Adrenal gland (tissue), 12 donors: Measurements from ENCODE around the gene KIAA1671. TPM values are rescaled to one million over a fixed set of nuclear protein-coding genes. Genes with fewer than 3 reads are reported as not detected.

Source experiments
- DNase-seq, 7 donors: peaks; one replicate each; pipeline ENCODE4 v3.0.0-alpha.2; 2019 to 2020
- H3K27ac ChIP-seq, 5 donors: fragments of 200-600 bp; sonication (generic) in 4 of 5; 1 replicate in 3 of 5; 2 replicates in 2 of 5; pipeline versions ENCODE4 v1.5.1 to v1.8.0; 2016 to 2020; ENCODE audit warnings: mild to moderate bottlenecking in 1 of 5
- H3K27me3 ChIP-seq: fragments of 200-600 bp; 2 replicates; pipeline ENCODE4 v1.8.0; 2021
- H3K36me3 ChIP-seq, 2 donors: fragments of 200-600 bp; replicated peaks in 1 of 2; 1 replicate in 1 of 2; 2 replicates in 1 of 2; pipeline versions ENCODE4 v1.5.1 to v1.8.0; 2018 to 2022
- H3K4me1 ChIP-seq, 2 donors: fragments of 200-600 bp; replicated peaks in 1 of 2; 1 replicate in 1 of 2; 2 replicates in 1 of 2; pipeline versions ENCODE4 v1.5.1 to v1.8.0; 2018 to 2021
- H3K4me3 ChIP-seq, 4 donors: fragments of 200-600 bp; sonication (generic) in 3 of 4; one replicate each; pipeline ENCODE4 v1.5.1; 2016 to 2018
- H3K9me3 ChIP-seq, 3 donors: fragments of 200-600 bp; sonication (generic) in 1 of 3; replicated peaks in 1 of 3; 1 replicate in 2 of 3; 2 replicates in 1 of 3; pipeline versions ENCODE4 v1.5.1 to v1.8.0; 2016 to 2021
- CTCF ChIP-seq, 6 experiments: fragments of 450-650 bp in 4 of 6; fragments of 200-600 bp in 2 of 6; sonication (generic) in 1 of 6; IDR thresholded peaks; 1 replicate in 5 of 6; 2 replicates in 1 of 6; pipeline versions ENCODE4 v1.5.1 to v1.8.0; 2016 to 2021; ENCODE audit warnings: antibody characterized with exemption in 6 of 6, mild to moderate bottlenecking in 2 of 6, moderate library complexity in 1 of 6
- POLR2A ChIP-seq, 2 donors: fragments of 450-650 bp; IDR thresholded peaks; one replicate each; pipeline ENCODE4 v1.6.1; 2017; ENCODE audit warnings: antibody characterized with exemption in 2 of 2, mild to moderate bottlenecking in 2 of 2, moderate library complexity in 1 of 2
- WGBS, 4 donors: extraction: QIAGEN DNeasy Blood & Tissue Kit in 2 of 4; methylation state at CpG; one replicate each; pipeline versions ENCODE4 v1.1.5 to v1.1.7; 2013 to 2017; 5-methylcytosine and 5-hydroxymethylcytosine counted together
- intact Hi-C, 2 donors: fragments of 100-400 bp; cut with DNase I; formaldehyde crosslinking; loops; one replicate each; pipeline versions ENCODE4 v1.14.1 to v1.15.0; 2022 to 2023
- polyA plus RNA-seq, 3 donors: library from polyadenylated mRNA; stranded (reverse); fragments of 200-250 nt in 2 of 3; fragments of 350-450 nt in 1 of 3; fragmentation: Illumina TruSeq in 1 of 3; extraction: RNeasy Lipid Tissue Mini Kit (QIAGEN cat#74804) in 1 of 3; gene quantifications; one replicate each; pipeline ENCODE4 v1.2.3, GENCODE V29; 2013 to 2014
- total RNA-seq, 9 donors: library from RNA; depleted of rRNA in 4 of 9; stranded (reverse); fragments of >200 nt in 4 of 9; fragments of 120-200 nt in 1 of 9; fragmentation: NEBNext Ultra II Directional in 1 of 9; extraction: Animal tissue kit (Norgen Biotek cat#: 25700) in 1 of 9; gene quantifications; one replicate each; pipeline versions ENCODE4 v1.1.0 to v1.2.4, GENCODE V29; 2013 to 2023
- donor health status: healthy with polysubstance abuse.
- donor health status: Bipolar disorder and iron deficiency.
- donor health status: DM: yes; HTN: yes; CAD: no.
- donor health status: DM: no; HTN: no; CAD: no.
- donor health status: DM: no; HTN: no; CAD: no.
- donor health status: DM: yes; HTN: yes; CAD: no.

KIAA1671 gene
- total and polyA plus RNA-seq, 12 donors, result 5.3 to 71.0 (median 45.8) TPM

GRCh38 chr22:25125693-25126357 lies 173.3 kb downstream of the KIAA1671 start:
- no peak overlapping the region for H3K27ac ChIP-seq
- no peak for TF ChIP-seq POLR2A (IDR thresholded peaks at IDR 0.05)
- TF ChIP-seq CTCF (IDR thresholded peaks at IDR 0.05), result no peak
- no peaks in the 10 kb centered on the region for H3K9me3 ChIP-seq
- intact Hi-C loops, result no loop called here
- no peak overlapping the region for H3K4me3 ChIP-seq
- no peaks in the 10 kb centered on the region for H3K36me3 ChIP-seq
- DNase-seq, result no peak
- no peaks in the 10 kb centered on the region for H3K27me3 ChIP-seq
- peaks cover 3 to 17% of the 10 kb centered on the region in 2 donors for H3K4me1 ChIP-seq
- 89 to 95% (median 91%) methylated on average over 8 to 9 of the region's 9 CpGs for WGBS, 4 donors

- TF ChIP-seq POLR2A (IDR thresholded peaks at IDR 0.05), result no peak
- no peak for TF ChIP-seq CTCF (IDR thresholded peaks at IDR 0.05)
- no peak overlapping the region for H3K27ac ChIP-seq
- 94 to 100% (median 98%) methylated on average over 1 of the region's 1 CpG for WGBS, 4 donors
- H3K36me3 ChIP-seq, result no peaks in the 10 kb centered on the region
- H3K4me1 ChIP-seq, result peaks cover 0 to 13% of the 10 kb centered on the region in 2 donors
- no peak overlapping the region for H3K4me3 ChIP-seq
- intact Hi-C loops, result no loop called here
- H3K27me3 ChIP-seq, result no peaks in the 10 kb centered on the region
- DNase-seq, result no peak
- H3K9me3 ChIP-seq, result no peaks in the 10 kb centered on the region
Measured at GRCh38 chr22:25126510-25126909, 174.0 kb downstream of the KIAA1671 start.

- no peak overlapping the region for H3K4me3 ChIP-seq
- H3K36me3 ChIP-seq, result no peaks in the 10 kb centered on the region
- WGBS, 4 donors, result 61 to 70% (median 67%) methylated on average over 5 to 6 of the region's 6 CpGs
- no peak for TF ChIP-seq CTCF (IDR thresholded peaks at IDR 0.05)
- no peak for TF ChIP-seq POLR2A (IDR thresholded peaks at IDR 0.05)
- DNase-seq, result no peak
- intact Hi-C loops, result no loop called here
- no peaks in the 10 kb centered on the region for H3K27me3 ChIP-seq
- no peaks in the 10 kb centered on the region for H3K9me3 ChIP-seq
- H3K4me1 ChIP-seq, result peaks cover 0 to 11% of the 10 kb centered on the region in 2 donors
- no peak overlapping the region for H3K27ac ChIP-seq
Measured at GRCh38 chr22:25127318-25127717, 174.8 kb downstream of the KIAA1671 start.

GRCh38 chr22:25130462-25130861 lies 177.9 kb downstream of the KIAA1671 start:
- peaks cover 14 to 25% of the 10 kb centered on the region in 2 donors for H3K4me1 ChIP-seq
- WGBS, 4 donors, result 84 to 90% (median 86%) methylated on average over 5 to 6 of the region's 6 CpGs
- intact Hi-C loops, result no loop called here
- TF ChIP-seq POLR2A (IDR thresholded peaks at IDR 0.05) (no peak), CTCF (IDR thresholded peaks at IDR 0.05) (no peak)
- no peak overlapping the region for H3K4me3 ChIP-seq
- DNase-seq, result no peak
- no peaks in the 10 kb centered on the region for H3K9me3 ChIP-seq
- no peak overlapping the region for H3K27ac ChIP-seq
- no peaks in the 10 kb centered on the region for H3K36me3 ChIP-seq
- H3K27me3 ChIP-seq, result no peaks in the 10 kb centered on the region
